MM.1S (cell line): ENCODE results near the gene KIF25.
A peak's percentile ranks its signal among the peaks of the same experiment; 100 is the strongest.

Experiments
- EZH2phosphoT487 ChIP-seq: fragments of 300-600 bp; sonication (generic); IDR thresholded peaks from 2 replicates; pipeline ENCODE4 v1.6.1; 2018; ENCODE audit warnings: antibody characterized with exemption, low read length
- TF ChIP-seq, protein P1 (sequence below): fragments of 300-600 bp; sonication (generic); IDR thresholded peaks from 2 replicates; pipeline ENCODE4 v1.5.1; 2016; ENCODE audit warnings: antibody characterized with exemption, low read length, mixed read lengths

- TF ChIP-seq EZH2phosphoT487, result no peak
- TF ChIP-seq, protein P1, sequence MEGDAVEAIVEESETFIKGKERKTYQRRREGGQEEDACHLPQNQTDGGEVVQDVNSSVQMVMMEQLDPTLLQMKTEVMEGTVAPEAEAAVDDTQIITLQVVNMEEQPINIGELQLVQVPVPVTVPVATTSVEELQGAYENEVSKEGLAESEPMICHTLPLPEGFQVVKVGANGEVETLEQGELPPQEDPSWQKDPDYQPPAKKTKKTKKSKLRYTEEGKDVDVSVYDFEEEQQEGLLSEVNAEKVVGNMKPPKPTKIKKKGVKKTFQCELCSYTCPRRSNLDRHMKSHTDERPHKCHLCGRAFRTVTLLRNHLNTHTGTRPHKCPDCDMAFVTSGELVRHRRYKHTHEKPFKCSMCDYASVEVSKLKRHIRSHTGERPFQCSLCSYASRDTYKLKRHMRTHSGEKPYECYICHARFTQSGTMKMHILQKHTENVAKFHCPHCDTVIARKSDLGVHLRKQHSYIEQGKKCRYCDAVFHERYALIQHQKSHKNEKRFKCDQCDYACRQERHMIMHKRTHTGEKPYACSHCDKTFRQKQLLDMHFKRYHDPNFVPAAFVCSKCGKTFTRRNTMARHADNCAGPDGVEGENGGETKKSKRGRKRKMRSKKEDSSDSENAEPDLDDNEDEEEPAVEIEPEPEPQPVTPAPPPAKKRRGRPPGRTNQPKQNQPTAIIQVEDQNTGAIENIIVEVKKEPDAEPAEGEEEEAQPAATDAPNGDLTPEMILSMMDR, result peak; percentile 21
Measured at GRCh38 chr6:168071620-168072019, 74.1 kb downstream of the KIF25 start.
